ENCODE measurements around the gene ATP6V1A. TPM values are rescaled to one million over a fixed set of nuclear protein-coding genes. Genes with fewer than 3 reads are reported as not detected.

ATP6V1A gene
- 10 to 100 TPM; 47.0 to 53.4 (median 50.1) TPM for total RNA-seq

GRCh38 chr3:113746548-113747282 lies at the start of gene ATP6V1A:
ATP6V1A (plus strand) TSS chr3:113747035; CDS start chr3:113778754, 31,719 bp downstream.
- DNase-seq (ENCODE audit: low spot score) (peak; percentile 80), ATAC-seq (ENCODE audit: low FRiP score) (peak; percentile 70)
- TF ChIP-seq CTCF (IDR thresholded peaks at IDR 0.05): no peak

GRCh38 chr3:113697500-113698090 lies 49.2 kb upstream of the ATP6V1A start:
- ATAC-seq (ENCODE audit: low FRiP score) (no peak), DNase-seq (ENCODE audit: low spot score) (no peak)
- TF ChIP-seq CTCF (IDR thresholded peaks at IDR 0.05): no peak

GRCh38 chr3:113698213-113698742 lies 48.6 kb upstream of the ATP6V1A start:
- no peak for TF ChIP-seq CTCF (IDR thresholded peaks at IDR 0.05)
- DNase-seq (ENCODE audit: low spot score): no peak
- no peak for ATAC-seq (ENCODE audit: low FRiP score)

GRCh38 chr3:113698956-113699355 lies 47.9 kb upstream of the ATP6V1A start:
- TF ChIP-seq CTCF (IDR thresholded peaks at IDR 0.05): no peak
- no peak for DNase-seq (ENCODE audit: low spot score)
- no peak for ATAC-seq (ENCODE audit: low FRiP score)

- TF ChIP-seq CTCF (IDR thresholded peaks at IDR 0.05): no peak
- ATAC-seq (ENCODE audit: low FRiP score): no peak
- no peak for DNase-seq (ENCODE audit: low spot score)
These were observed 39.0 kb upstream of the ATP6V1A start for GRCh38 chr3:113707835-113708234.

GRCh38 chr3:113712129-113712528 lies 34.7 kb upstream of the ATP6V1A start:
- no peak for TF ChIP-seq CTCF (IDR thresholded peaks at IDR 0.05)

More at GRCh38 chr3:113712129-113712528, 34.7 kb upstream of the ATP6V1A start:
- ATAC-seq (ENCODE audit: low FRiP score): no peak
- no peak for DNase-seq (ENCODE audit: low spot score)

All from omental fat pad (tissue), 4 donors.